HS-5 (cell line): ENCODE measurements around the gene ALPI.

Experiments
- DNase-seq: peaks from one replicate; pipeline ENCODE4 v3.0.0-alpha.2; 2012; ENCODE audit warnings: low read depth

Gene ALPI

DNA sequence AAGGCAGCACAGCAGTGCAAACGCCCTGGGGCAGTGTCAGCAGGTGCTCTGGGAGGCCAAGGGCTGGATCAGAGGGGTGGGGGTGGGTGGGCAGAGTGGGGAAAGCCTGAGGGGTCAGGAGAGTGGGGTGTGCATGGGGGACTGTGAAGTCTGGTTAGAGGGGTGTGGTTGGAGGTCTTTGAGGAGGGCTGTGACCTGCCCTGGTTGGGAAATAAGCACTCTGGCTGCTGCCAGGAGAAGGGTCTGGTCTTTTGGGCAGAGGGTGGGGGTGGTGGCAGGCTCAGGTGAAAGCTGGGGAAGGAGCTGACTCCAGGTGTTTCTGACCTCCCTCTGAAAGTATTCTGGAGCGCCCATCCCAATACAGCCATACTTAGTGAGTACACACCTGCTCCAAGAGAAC lies 4.2 kb downstream of the ALPI start:
- DNase-seq, result no peak

DNA sequence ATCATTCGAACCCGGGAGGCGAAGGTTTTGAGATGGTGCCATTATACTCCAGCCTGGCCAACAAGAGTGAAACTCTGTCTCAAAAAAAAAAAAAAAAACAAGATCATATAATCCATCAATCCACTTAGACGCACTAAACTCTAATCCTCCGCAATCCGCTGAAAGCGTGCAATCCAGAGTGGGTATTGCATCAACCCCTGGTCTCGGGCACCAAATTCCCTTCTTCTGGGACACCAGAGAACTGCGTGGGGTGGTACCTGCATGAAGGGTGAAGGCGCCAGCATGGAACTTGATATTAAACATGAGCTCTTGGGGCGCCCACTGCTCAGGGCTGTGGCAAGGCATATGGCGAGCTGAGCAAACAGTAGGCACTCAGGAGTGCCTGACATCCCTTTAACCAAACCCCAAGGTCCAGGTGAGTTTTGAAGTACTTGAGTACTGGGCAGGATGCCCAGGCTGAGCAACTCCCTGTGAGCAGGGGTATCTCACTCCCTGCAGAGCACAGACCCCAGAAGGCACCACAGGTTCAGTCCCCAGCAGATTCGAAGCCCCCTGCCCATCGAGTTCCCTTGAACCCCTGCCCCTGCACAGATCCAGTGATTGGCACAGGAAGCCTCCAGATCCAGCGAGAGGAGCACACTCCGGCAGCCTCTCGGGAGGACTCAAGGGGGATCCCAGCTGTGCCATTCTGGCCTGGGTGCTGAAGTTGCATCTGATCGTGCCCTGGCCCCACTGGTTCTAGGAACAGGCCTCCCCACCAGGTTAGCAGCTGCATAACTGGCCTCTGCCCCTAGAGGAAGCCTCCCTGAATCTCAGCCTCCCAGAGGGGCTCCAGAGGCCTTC lies 8.0 kb downstream of the ALPI start:
- DNase-seq, result no peak

DNA sequence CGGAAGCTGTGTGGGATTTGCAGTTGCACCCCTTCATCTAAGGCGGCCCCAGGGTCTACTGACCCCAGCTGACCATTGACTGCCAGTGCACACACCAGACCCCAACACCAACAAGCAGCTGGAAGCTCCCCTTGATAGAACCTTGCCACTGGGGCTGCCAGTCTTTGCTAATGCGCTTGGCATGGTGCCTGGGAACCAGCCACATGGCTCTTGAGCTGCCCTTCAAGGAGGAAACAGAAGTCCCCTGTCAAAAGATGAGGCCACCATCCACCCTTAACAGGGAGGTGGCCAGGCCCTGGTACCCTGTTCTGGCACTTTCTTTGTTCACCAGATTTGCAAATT lies 8.6 kb downstream of the ALPI start:
- no peak for DNase-seq

DNA sequence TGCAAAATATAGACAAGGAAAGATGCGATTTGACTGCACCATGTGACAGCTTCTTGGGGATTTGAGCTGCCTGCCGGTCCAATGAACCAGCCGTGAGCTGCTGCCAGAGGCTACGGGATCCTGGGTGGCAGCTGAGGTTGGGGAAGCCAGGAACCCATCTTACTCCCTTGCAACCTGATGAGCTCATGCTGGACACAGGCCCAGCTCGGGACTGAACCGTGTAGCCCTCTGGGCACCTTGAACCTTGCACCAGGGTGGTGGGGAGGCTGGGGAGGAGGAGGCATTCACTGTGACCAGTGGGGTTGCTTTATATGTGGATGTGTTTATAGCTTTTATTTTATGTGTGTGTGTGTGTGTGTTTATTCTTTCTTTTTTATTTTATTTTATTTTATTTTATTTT lies 9.1 kb downstream of the ALPI start:
- DNase-seq, result no peak

DNA sequence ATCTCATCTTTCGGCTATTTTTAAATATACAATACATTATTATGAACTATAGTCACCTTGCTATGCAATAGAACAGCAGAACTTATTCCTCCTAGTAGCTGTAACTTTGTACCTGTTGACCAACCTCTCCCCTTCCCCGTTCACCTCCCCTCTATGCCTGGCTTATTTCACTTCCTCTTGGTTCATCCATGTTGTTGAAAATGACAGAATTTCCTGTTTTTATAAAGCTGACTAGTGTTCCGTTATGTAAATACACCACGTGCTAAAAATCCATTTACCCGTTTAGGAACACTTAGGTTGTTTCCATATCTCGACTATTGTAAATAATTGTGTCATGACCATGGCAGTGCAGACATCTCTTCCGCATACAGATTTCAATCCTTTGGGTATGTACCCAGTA lies 10.3 kb downstream of the ALPI start:
- no peak for DNase-seq

DNA sequence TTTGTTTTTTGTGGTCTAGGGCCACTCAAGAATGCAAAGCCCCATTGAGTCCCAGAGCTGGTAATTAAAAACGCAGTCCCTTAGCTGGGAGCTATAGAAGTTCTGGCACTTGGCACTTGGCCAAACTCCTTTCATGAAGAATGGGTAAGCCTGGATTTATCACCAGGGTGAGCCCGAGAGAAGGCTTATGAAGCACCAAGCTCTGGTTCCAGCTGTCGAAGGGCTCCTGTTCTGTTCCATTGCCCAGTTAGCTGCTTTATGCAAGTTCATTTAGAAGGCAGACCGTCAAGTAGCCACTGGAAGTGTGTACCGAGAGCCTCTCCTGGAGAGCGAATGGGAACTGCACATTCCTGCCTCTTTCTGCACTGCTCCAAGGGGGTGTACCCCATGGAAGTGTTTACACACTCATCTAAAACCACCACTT lies 17.5 kb downstream of the ALPI start:
- no peak for DNase-seq

DNA sequence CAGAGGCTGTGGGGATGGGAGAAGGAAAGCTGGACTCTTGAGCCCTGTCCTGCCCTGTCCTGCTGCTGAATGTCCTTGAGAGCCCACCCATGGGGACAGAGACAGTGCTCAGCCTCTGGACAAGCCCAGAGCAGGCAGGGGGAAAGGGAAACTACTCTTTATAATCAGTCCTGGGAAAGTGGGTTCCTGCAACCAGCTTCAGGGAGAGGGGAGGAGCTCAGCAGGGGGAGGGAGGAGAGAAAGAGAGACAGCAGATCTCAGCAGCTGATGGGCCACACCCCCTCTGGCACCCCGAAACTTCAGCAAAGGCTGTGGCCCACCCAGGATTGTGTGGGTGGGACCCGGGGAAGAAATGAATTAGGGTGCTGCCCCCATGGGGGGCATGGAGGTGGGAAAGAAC lies 20.1 kb downstream of the ALPI start:
- DNase-seq, result no peak

DNA sequence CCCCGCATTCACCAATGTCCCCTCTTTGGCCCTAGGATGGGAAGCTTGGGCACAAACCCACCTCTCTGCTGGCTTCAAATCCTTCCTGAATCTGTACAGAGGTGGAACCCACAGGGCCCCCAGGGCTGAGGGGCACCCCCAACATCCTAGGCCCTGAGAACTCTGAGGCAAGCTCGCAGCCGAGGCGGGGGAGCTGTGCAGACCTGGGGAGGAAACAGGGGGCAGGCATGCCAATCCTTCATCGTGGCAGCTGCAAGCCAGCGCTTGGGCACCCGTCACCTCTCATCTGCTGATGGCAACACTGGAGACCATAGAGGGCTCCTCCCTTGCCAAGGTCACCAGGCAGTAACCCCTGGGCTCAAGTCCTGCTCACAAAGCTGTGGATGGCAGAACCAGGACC lies 20.8 kb downstream of the ALPI start:
- no peak for DNase-seq

DNA sequence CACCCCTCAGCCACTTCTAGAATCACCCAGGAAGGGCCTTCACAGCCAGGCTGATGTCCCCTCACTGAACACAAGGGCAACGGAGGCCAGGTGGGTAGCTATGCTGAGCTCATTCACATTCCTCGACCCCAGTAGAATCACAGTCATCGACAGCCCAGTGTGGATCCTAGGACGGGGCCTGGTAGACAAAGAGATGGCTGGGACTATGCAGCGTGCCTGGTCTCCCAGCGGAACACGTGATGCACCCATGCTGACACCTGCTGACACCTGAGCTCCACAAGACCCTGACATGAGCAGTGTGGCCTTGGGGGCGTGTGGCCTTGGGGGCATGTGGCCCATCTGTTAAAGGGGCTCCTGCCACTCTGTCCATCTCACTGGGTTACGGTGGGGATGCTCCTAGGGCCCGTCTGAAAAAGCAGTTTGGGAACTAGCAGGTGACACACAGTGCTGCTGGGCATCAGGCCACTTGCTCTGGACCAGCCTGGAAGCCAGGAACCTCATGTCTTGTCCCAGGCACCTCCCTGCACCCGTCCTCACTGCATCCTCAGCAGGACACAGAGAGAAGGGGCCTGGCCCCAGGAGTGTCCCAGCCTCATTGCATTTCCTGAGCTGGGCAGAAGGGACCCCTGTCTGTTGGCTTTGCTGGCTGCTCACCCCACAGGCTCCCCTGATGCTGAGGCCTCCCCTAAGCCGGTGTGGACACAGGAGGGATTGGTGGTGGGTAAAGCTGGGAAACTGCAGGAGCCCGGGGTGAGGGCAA lies 22.0 kb downstream of the ALPI start:
- no peak for DNase-seq

DNA sequence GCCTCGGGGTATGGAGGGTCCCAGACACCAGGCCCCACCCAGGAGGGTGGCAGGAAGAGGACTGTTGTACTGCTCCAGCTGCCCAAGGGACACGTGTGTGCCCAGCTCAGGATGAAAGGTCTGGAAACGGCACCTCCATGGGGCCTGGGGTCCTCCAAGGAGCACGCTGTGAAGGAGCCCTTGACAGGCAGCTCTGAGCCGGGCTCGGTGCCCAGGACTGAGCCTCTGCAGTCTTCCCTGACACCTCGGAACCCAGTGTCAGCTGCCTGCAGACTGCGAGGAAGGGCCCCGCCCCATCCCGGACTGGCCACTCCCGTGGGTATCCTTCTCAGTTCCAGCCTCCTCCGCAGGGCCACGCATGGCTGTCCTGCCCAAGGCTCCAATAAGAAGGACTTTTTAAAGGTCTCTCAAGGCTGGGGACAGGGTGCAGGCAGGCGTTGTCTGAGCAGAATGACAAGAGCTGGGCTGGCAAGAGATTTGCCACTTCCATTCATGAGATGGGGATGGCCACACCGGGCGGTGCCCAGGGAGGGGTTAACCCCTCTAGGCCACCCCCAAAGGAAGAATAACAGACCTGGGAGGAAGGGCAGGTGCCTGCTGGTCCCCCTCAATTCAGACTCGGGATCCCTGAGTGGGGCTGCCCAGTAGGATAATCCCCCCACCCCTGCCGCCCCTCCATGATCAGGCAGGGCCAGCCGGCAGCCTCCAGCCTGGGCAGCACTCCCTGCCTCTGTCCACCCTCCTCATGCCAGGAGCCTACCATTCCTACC lies 22.8 kb downstream of the ALPI start:
- no peak for DNase-seq

DNA sequence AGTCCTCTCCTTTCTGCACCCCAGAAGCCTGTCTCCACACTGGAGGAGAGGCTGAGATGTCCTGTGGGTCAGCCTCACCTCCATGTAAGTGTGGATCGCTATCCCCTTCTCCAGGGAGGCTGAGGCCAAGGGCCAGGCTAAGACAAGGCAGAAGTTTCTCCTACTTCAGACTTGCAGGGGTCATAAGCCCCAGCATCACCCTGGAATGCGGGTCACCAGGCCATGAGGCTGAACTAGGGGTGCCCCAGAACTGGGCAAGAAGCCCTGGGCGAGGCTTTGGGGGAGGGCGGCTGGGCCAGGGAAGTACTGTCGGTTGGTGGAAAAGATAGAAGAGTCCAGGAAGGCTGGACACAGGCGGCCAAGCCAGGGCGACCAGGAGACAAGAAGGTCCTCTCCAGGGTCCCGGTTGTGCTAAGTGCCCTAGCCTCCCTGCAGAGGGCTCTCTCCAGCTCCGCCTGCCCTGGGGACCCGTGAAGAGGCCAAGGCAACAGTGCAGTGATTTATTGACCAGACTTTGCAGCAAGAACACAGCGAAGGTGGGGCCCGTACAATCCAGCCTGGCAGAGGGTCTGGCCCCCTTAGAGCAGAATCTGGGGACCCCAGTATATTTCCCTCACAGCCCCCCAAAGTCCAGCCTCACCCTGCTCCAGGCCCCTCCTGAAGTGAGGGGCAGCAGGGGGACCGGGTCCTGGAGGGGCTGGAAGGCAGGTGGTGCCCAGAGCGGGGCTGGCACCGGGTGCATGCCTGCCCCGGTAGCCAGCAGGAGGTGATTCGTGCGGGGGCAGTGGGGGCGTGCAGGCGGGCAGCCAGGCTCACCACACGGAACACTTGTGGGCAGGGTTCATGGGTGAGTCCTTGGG lies 23.6 kb downstream of the ALPI start:
- no peak for DNase-seq

DNA sequence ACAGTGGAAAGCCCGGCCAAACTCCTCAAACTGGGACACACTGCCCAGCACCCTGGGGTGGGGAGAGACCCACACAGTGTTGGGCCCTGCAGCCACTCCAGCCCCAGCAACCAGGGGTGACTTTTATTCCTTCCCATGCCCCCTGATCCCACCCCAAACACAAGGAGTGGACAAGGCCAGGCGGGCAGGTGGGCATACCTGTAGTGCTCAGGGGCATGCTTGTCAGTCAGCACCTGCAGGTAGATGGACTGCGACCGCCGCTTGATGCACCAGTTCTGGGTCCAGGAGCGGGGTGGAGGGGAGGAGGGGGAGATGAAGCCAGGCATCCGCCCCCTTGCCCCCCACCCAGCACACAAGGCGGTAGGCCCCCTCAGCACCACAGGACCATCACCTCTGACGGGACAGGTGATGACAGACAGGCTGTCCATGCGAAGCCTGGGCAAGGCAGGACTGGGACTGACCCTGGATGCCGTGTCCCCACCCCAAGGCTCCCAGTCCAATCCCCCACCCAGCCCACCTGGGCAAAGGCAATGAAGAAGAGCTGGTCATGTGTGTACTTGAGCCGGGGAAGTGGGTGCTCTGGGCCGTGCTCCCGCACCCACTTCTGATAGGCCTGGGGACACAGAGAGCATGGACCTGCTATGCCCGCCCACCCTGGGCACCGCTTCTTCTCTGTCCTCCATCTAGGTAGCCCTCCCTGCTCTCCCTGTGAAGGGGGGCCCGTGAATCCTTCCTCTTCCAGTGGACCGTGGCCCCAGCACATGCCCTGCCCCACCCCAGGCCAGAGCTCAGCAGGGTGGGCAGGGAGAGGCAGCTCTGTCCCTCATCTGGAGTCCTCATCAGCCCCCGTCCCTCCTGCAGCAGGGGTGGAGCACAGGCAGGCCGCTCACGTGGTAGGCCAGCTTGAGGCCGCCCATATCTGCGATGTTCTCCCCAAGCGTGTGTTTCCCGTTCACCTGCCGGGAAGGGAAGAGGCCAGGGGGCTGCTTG lies 24.5 kb downstream of the ALPI start:
- DNase-seq, result no peak

DNA sequence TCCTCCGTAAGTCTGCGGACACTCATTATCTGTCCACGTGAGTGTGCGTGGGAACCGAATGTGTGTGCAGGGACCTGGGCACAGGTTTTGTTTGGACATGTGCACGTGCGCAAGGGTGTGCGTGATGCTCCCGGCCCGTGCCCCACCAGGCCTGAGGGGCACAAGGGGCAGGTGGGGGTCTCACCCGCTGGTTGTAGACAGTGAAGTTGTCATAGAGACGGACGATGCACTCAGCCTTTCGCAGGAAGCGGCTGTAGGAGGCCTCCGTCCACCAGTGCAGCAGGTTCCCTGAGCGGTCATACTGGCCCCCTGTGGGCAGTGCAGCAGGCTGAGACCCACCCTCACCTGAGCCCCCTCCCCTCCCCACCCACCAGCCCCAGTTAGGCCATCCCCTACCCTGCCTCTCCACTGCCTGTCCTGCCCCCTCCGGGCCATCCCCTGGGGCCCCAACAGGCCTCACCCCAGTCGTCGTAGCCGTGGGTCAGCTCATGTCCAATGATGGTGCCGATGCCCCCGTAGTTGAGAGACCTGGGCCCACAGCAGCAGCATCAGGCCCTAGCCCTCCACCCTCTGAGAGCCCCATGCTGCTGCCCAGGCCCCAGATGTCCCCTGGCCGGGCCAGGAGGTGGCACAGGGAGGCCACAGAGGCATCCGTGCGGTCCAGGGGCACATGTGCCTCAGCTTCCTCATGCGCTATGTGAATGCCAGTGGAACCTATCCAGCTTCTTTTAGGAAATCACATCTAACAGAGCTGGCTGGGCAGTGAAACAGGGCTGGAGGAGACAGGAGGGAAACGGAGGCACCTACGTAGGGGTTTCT lies 25.6 kb downstream of the ALPI start:
- DNase-seq, result no peak

DNA sequence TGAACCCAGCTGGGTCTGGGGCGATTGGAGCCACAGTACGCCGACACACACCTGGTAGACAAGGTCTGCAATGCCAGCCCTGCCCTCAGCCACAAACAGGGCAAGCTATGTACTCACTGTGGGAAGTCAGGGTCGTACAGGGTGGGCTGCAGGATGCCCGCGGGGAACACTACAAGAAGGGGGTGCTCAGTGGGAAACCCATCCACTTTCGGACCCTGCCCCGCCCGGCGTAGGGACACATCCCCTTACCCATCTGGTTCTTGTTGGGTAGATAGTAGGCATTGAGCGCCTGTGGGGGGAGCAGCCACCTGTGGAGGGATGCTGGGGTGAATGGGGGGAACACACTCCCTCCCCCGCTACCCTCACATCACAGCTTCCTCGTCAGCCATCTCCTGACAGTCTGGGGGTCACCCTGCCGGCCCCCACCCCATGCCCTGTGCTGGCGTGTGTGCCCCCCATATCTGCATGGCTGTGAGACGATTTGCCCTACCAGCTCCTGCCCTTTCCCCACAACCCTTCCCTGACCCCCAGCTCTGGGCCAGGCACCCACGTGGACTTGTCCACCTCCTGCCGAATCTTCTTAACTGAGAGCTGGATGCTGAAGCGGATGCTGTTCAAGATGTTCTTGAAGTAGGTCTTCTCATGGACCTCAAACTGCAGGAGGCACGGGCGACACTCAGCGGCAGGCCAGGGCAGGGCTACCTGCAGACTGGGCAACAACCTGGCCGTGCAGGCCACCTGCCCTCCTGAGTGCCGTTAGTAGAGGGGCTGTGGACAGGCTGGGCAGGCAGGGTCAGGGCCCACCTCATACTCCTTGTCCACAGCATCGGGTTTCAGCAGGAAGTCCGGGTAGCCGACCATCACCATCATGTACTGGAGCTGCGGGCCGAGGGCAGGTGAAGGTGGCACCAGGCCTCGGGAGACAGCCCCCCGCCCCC lies 26.6 kb downstream of the ALPI start:
- no peak for DNase-seq

DNA sequence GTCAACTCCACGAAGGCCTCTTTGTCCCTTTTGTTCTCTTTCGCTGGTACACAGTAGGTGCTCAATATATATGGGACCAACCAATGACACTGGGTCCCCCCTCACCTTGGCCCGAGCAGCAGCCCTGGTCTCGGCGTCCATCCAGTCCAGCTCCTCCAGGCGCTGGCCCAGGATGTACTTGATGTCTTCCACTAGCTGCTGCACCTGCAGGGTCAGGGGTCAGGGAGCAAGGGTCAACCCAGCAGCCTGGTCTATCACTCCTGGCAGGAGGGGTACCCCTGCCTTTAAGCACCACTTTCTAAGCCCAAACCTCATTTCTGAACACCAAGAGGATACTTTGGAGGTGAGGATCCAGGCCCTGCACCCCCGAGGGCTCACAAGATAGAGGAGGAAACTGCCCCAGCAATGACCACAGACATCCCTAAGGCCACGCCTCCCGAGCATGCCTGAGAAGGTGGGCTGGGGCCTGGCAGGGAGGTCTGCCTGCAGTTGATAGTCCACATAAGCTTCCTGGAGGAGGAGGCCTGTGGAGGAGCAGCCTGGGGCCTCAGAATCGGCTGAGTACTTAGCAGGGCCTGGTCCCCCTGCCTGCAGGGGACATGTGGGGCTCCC lies 27.5 kb downstream of the ALPI start:
- DNase-seq, result no peak

DNA sequence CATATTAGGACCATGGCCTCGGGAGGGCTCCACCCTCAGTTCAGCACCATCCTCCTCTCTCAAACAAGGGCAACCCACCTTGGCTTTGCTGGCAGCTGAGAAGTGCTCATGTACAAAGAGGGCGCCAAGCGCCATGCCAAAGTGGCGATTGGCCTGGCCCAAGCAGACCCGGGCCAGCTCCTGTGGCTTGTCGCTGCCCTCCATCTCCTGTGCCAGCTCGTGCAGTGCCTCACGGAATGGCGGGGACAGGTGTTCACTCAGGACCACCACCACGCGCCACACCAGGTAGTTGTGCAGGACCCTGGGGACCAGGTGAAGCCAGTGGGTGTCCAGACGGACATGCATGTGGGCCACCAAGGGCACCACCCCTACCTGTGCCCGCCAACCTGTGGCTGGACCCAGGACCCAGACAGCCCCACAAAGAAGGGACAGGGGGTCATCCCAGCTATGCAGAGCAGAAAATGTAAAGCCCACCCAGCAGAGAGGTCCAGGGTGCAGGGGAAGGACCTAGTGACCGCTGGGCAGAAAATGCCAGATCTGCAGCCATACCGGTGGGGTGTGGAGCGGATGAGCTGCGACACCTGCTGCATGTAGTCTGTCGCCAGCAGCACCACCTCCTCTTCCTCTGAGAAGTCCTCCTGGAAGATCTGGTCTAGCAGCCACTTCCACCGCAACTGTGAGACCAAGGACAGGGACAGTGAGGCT lies 28.1 kb downstream of the ALPI start:
- DNase-seq, result no peak

DNA sequence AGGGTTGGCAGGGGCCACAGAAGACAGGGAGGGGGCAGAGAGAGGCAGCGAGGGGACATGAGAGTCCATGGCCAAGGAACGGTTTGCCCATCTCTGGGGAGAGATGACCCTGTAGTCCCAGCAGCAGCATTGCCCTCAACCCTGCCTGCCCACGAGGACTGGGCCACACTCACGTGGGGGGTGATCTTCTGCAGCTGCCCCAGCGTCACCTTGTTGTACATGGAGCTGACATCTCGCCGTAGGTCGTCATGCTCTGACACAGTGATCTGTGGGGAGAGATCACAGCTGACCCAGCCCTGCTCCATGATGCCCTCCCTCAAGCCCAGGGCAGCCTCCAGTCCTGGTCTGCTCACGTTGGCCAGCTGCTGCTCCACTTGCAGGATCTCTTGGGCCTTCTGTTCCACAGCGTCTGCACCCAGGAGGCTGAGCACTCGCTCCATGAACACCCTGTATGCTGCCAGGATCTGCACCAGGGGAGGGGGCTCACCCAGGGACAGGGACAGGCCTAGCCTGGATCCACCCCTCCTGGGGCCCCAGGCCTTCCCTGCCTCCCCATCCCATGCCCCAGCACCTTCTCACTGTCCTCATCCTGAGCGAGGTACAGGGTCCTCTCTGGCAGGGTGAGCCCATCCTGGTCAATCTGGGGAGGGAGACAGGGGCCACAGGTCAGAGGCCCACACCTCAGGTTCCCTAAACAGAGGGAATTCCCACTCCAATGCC lies 28.8 kb downstream of the ALPI start:
- DNase-seq, result no peak
